Upper lobe of left lung (tissue), 6 donors: ENCODE data around the gene ACSBG1. TPM values are rescaled to one million over a fixed set of nuclear protein-coding genes. Genes with fewer than 3 reads are reported as not detected.

Experiments used
- ATAC-seq, 2 donors: fragments of 200-7000 bp; cut with Tn5 transposase; one replicate each; pipeline ENCODE4 v1.9.1; 2022; ENCODE audit warnings: mild to moderate bottlenecking in 2 of 2, moderate library complexity in 2 of 2; ENCODE audit not compliant: low FRiP score in 2 of 2
- DNase-seq, 2 donors: peaks; one replicate each; pipeline ENCODE4 v3.0.0-alpha.2; 2019 to 2020
- H3K27ac ChIP-seq, 4 donors: fragments of 200-600 bp; sonication (generic); one replicate each; pipeline ENCODE4 v1.5.1; 2016 to 2019
- H3K27me3 ChIP-seq, 4 donors: fragments of 200-600 bp; sonication (generic); one replicate each; pipeline ENCODE4 v1.5.1; 2017 to 2019
- H3K36me3 ChIP-seq, 4 donors: fragments of 200-600 bp; sonication (generic); one replicate each; pipeline ENCODE4 v1.5.1; 2016 to 2019
- H3K4me1 ChIP-seq, 4 donors: fragments of 200-600 bp; sonication (generic); one replicate each; pipeline ENCODE4 v1.5.1; 2018 to 2019
- H3K4me3 ChIP-seq, 4 donors: fragments of 200-600 bp; sonication (generic); one replicate each; pipeline ENCODE4 v1.5.1; 2017 to 2019; ENCODE audit warnings: mild to moderate bottlenecking in 2 of 4, moderate library complexity in 1 of 4
- H3K9me3 ChIP-seq, 4 donors: fragments of 200-600 bp; sonication (generic); one replicate each; pipeline ENCODE4 v1.5.1; 2018 to 2019
- EP300 ChIP-seq, 4 donors: sonication (generic); formaldehyde crosslinking; IDR thresholded peaks; one replicate each; pipeline ENCODE4 v1.5.1; 2017; ENCODE audit warnings: antibody characterized with exemption in 4 of 4, control low read depth in 2 of 4
- POLR2A ChIP-seq, 4 donors: fragments of 450-650 bp; IDR thresholded peaks; one replicate each; pipeline ENCODE4 v1.5.1; 2016 to 2017; ENCODE audit warnings: antibody characterized with exemption in 4 of 4, mild to moderate bottlenecking in 2 of 4
- POLR2AphosphoS5 ChIP-seq, 2 donors: sonication (generic); formaldehyde crosslinking; IDR thresholded peaks; one replicate each; pipeline ENCODE4 v1.5.1; 2017; ENCODE audit warnings: antibody characterized with exemption in 2 of 2
- WGBS, 2 donors: methylation state at CpG; one replicate each; pipeline ENCODE4 v1.1.5; 2017 to 2018; 5-methylcytosine and 5-hydroxymethylcytosine counted together
- total RNA-seq, 6 donors: library from RNA; depleted of rRNA in 4 of 6; stranded (reverse); fragments of >200 nt in 4 of 6; gene quantifications; one replicate each; pipeline versions ENCODE4 v1.1.0 to v1.2.1, GENCODE V29; 2016 to 2021
- TF ChIP-seq, protein P1 (sequence below), 6 experiments: fragments of 450-650 bp in 4 of 6; fragments of 200-600 bp in 2 of 6; sonication (generic) in 2 of 6; IDR thresholded peaks; one replicate each; pipeline ENCODE4 v1.5.1; 2016 to 2019; ENCODE audit warnings: antibody characterized with exemption in 6 of 6
- donor health status: DM: no; HTN: no; CAD: no; lungs with moderate emphysema.
- donor health status: DM: no; HTN: yes; CAD: no; lungs with severe emphysema.

ACSBG1 gene
- total RNA-seq, 6 donors from 2014 or later, result 0.22 to 7.3 (median 2.3) TPM; not detected in 1

DNA sequence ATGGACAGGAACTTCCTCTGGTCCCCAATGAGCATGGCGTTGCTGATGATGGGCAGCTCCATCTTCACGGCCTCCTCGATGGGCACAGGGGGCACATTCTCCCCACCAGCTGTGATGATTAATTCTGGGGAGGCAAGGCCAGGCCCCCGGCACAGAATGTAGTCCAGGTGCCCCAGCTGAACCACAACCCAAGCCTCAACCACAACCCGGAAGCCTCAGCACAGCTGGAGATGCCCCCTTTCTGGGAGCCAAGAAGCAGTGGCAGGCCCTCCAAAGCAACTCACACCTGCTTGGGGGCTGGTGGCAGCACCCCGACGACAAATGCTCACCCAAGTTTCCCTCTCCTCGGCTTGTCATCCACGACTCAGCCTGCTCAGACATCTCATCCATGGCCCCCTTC lies 60.0 kb downstream of the ACSBG1 start:
- Histone ChIP-seq H3K4me1 (no peaks in the 10 kb centered on the region), H3K4me3 (no peak overlapping the region), H3K9me3 (no peaks in the 10 kb centered on the region), H3K27ac (no peak overlapping the region), H3K36me3 (peaks cover 13 to 33% (median 26%) of the 10 kb centered on the region in 4 donors), H3K27me3 (no peaks in the 10 kb centered on the region)
- no peak for ATAC-seq
- WGBS, 2 donors, result 64 to 75% methylated on average over 5 to 9 of the region's 9 CpGs
- DNase-seq, result no peak
- TF ChIP-seq EP300 (IDR thresholded peaks at IDR 0.05) (no peak), POLR2AphosphoS5 (IDR thresholded peaks at IDR 0.05) (no peak), POLR2A (IDR thresholded peaks at IDR 0.05) (no peak)
- TF ChIP-seq, protein P1, sequence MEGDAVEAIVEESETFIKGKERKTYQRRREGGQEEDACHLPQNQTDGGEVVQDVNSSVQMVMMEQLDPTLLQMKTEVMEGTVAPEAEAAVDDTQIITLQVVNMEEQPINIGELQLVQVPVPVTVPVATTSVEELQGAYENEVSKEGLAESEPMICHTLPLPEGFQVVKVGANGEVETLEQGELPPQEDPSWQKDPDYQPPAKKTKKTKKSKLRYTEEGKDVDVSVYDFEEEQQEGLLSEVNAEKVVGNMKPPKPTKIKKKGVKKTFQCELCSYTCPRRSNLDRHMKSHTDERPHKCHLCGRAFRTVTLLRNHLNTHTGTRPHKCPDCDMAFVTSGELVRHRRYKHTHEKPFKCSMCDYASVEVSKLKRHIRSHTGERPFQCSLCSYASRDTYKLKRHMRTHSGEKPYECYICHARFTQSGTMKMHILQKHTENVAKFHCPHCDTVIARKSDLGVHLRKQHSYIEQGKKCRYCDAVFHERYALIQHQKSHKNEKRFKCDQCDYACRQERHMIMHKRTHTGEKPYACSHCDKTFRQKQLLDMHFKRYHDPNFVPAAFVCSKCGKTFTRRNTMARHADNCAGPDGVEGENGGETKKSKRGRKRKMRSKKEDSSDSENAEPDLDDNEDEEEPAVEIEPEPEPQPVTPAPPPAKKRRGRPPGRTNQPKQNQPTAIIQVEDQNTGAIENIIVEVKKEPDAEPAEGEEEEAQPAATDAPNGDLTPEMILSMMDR (IDR thresholded peaks at IDR 0.05), result no peak

DNA sequence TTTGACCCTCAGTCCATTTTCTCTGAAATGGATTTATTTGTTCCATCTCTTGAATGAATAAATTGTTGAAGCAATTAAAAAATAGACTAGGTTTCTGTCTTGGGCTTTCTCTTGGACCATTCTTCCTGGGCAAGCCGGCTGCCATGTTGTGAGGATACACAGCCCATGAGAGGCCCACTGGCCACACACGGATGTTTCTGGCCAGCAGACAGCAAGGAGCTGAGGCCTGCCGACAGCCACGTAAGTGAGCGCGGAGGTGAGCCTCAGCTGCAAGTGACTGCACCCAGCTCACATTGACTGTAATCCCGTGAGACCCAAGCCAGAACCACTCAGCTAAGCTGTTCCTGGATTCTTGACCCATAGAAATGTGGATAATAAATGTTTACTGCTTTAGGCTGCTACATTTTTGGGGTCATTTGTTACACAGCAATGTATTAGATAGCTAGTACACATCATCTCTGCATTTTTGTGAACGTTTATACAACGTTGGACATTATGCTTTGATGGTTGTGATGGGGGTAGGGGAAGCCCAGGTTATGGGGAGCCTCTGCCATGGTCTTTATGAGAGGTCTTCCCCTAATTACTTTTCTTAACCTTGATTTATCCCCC lies 62.4 kb downstream of the ACSBG1 start:
- Histone ChIP-seq H3K27ac (no peak overlapping the region), H3K36me3 (peaks cover 13 to 56% (median 41%) of the 10 kb centered on the region in 4 donors), H3K4me3 (no peak overlapping the region), H3K4me1 (no peaks in the 10 kb centered on the region), H3K27me3 (no peaks in the 10 kb centered on the region), H3K9me3 (no peaks in the 10 kb centered on the region)
- DNase-seq (peak in 1 of 2 donors; percentile 9), ATAC-seq (no peak)
- WGBS, 2 donors, result 93 to 98% methylated on average over 9 of the region's 9 CpGs
- TF ChIP-seq POLR2AphosphoS5 (IDR thresholded peaks at IDR 0.05), result no peak
- TF ChIP-seq, protein P1 (IDR thresholded peaks at IDR 0.05), result no peak
- no peak for TF ChIP-seq EP300 (IDR thresholded peaks at IDR 0.05)
- no peak for TF ChIP-seq POLR2A (IDR thresholded peaks at IDR 0.05)

- TF ChIP-seq POLR2A (IDR thresholded peaks at IDR 0.05) (no peak), POLR2AphosphoS5 (IDR thresholded peaks at IDR 0.05) (no peak), EP300 (IDR thresholded peaks at IDR 0.05) (no peak)
- TF ChIP-seq, protein P1 (IDR thresholded peaks at IDR 0.05), result no peak
- no peak overlapping the region for H3K27ac ChIP-seq
- no peak overlapping the region for H3K4me3 ChIP-seq
- H3K27me3 ChIP-seq, result no peaks in the 10 kb centered on the region
- H3K9me3 ChIP-seq, result no peaks in the 10 kb centered on the region
- WGBS, 2 donors, result 86 to 92% methylated on average over 17 of the region's 17 CpGs
- DNase-seq, result no peak
- peaks cover 17 to 64% (median 50%) of the 10 kb centered on the region in 4 donors for H3K36me3 ChIP-seq
- peak; percentile 23 to 26 for ATAC-seq
- H3K4me1 ChIP-seq, result no peaks in the 10 kb centered on the region
These were observed 63.3 kb downstream of the ACSBG1 start for GRCh38 chr15:78170848-78171773.

- H3K4me3 ChIP-seq, result no peak overlapping the region
- H3K27ac ChIP-seq, result no peak overlapping the region
- 79 to 85% methylated on average over 5 of the region's 5 CpGs for WGBS, 2 donors
- DNase-seq (no peak), ATAC-seq (no peak)
- H3K4me1 ChIP-seq, result no peaks in the 10 kb centered on the region
- TF ChIP-seq POLR2A (IDR thresholded peaks at IDR 0.05) (no peak), EP300 (IDR thresholded peaks at IDR 0.05) (no peak), POLR2AphosphoS5 (IDR thresholded peaks at IDR 0.05) (no peak)
- TF ChIP-seq, protein P1 (IDR thresholded peaks at IDR 0.05), result no peak
- H3K36me3 ChIP-seq, result peaks cover 17 to 89% (median 71%) of the 10 kb centered on the region in 4 donors
- H3K27me3 ChIP-seq, result no peaks in the 10 kb centered on the region
- H3K9me3 ChIP-seq, result no peaks in the 10 kb centered on the region
These were observed 65.8 kb downstream of the ACSBG1 start for GRCh38 chr15:78168608-78169007.
